GM13977 (cell line): Measurements from ENCODE around the gene EIF3F.
"Not testable (repeated sequence)": the region's sequence is repeated elsewhere in the genome, so short reads cannot be mapped to it uniquely, and the experiment has no call there.

Experiments used
- DNase-seq: peaks from one replicate; pipeline ENCODE4 v3.0.0; 2012; ENCODE audit warnings: low spot score
- in situ Hi-C: fragments of 300-500 bp; cut with MboI; formaldehyde crosslinking; loops from one replicate; pipeline ENCODE4 v1.12.0; 2022; ENCODE audit warnings: low sequenced_read_pairs, low pct_unique_long_range_greater_than_20kb, mixed read lengths, inconsistent platforms; ENCODE audit not compliant: unreplicated experiment
- TF ChIP-seq, protein P1 (sequence below): IDR thresholded peaks from 2 replicates; pipeline ENCODE4 v1.5.1; 2012; ENCODE audit warnings: mild to moderate bottlenecking, control low read depth; ENCODE audit not compliant: insufficient read depth; ENCODE audit errors: extremely low read depth, missing control alignments

Gene EIF3F

GRCh38 chr11:7982582-7983119, 4.5 kb upstream of the EIF3F start:
- no peak for DNase-seq
- in situ Hi-C loops: loop anchor here (10.0 kb wide), 1 partner anchor 88 kb away; no protein-coding TSS in a partner anchor
- TF ChIP-seq, protein P1, sequence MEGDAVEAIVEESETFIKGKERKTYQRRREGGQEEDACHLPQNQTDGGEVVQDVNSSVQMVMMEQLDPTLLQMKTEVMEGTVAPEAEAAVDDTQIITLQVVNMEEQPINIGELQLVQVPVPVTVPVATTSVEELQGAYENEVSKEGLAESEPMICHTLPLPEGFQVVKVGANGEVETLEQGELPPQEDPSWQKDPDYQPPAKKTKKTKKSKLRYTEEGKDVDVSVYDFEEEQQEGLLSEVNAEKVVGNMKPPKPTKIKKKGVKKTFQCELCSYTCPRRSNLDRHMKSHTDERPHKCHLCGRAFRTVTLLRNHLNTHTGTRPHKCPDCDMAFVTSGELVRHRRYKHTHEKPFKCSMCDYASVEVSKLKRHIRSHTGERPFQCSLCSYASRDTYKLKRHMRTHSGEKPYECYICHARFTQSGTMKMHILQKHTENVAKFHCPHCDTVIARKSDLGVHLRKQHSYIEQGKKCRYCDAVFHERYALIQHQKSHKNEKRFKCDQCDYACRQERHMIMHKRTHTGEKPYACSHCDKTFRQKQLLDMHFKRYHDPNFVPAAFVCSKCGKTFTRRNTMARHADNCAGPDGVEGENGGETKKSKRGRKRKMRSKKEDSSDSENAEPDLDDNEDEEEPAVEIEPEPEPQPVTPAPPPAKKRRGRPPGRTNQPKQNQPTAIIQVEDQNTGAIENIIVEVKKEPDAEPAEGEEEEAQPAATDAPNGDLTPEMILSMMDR: no peak

DNA sequence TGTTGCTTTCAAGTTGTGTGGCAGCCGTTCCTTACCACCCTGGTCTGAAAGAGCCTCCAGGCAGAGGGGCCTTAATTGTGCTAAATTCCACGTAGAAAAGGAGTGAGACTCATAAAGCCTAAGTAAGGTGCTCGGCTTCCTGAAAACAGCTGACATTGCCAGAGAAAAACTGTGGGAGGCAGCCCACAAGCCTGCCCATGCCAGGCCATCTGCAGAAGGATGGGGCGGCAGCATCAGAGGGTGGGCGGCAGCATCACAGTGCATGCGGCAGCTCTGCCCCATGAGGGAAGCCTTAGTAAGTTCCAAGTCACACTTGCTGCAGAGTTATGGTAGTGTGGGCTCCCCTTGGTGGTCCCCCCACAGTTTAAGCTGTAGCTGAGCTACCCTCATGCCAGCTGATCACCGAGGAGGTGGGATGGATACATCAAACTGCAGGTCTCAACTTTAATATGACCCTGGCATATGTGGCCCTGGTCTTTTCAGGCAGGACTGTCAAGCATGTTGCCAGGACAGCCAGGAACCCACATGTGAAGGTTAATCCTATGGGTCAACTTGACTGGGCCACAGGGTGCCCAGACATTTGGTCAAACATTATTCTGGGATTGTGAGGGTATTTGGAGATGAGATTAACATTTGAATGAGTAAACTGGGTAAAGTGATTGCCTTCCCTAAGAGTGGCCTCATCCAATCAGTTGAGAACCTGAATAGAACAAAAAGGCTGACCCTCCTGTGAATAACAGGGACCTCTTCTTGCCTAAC, 3.1 kb upstream of the EIF3F start:
- DNase-seq: no peak
- TF ChIP-seq, protein P1: no peak
- in situ Hi-C loops: loop anchor here (10.0 kb wide), 1 partner anchor 89 kb away; no protein-coding TSS in a partner anchor

DNA sequence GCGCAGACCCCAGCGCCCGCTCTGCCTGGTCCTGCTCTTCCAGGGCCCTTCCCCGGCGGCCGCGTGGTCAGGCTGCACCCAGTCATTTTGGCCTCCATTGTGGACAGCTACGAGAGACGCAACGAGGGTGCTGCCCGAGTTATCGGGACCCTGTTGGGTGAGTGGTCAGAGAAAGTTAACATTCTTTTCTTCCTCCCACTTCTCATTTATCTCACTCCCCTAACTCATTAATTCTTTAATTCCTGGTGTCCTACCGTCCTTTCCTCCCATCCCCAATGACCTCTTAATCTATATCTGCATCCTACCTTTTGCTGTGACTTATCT, 385 bp downstream of the EIF3F start:
- not testable (repeated sequence) for DNase-seq
- in situ Hi-C loops: loop anchor here (10.0 kb wide), 1 partner anchor 93 kb away; no protein-coding TSS in a partner anchor

- TF ChIP-seq, protein P1: no peak
- in situ Hi-C loops: no loop called here
- no peak for DNase-seq
These were observed 7.6 kb downstream of the EIF3F start for GRCh38 chr11:7994581-7995278.

DNA sequence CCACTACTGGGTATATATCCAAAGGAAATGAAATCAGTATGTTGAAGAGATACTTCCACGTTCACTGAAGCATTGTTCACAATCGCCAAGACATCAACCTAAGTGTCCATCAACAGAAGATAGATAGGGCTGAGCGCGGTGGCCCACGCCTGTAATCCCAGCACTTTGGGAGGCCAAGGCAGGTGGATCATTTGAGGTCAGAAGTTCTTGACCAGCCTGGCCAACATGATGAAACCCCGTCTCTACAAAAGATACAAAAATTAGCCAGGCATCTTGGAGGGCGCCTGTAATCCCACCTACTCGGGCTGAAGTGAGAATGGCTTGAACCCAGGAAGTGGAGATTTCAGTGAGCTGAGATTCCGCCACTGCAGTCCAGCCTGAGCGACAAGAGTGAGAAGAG, 12.7 kb downstream of the EIF3F start:
- in situ Hi-C loops: no loop called here

GRCh38 chr11:8000390-8000789, 13.3 kb downstream of the EIF3F start:
- TF ChIP-seq, protein P1: no peak
- no peak for DNase-seq
- in situ Hi-C loops: no loop called here

More for the DNA sequence above, 12.7 kb downstream of the EIF3F start:
- DNase-seq: no peak
- TF ChIP-seq, protein P1: no peak

GRCh38 chr11:8002676-8003075, 15.5 kb downstream of the EIF3F start:
- TF ChIP-seq, protein P1: no peak
- no peak for DNase-seq
- in situ Hi-C loops: no loop called here
